GM12874 (cell line): Measurements from ENCODE around the gene PMEL.

ENCODE experiments used
- TF ChIP-seq, protein P1 (sequence below): IDR thresholded peaks from 2 replicates; pipeline ENCODE4 v1.5.1; 2011; ENCODE audit warnings: low read depth, mild to moderate bottlenecking, control low read depth, low read length, moderate library complexity; ENCODE audit not compliant: insufficient read depth

The PMEL gene

DNA sequence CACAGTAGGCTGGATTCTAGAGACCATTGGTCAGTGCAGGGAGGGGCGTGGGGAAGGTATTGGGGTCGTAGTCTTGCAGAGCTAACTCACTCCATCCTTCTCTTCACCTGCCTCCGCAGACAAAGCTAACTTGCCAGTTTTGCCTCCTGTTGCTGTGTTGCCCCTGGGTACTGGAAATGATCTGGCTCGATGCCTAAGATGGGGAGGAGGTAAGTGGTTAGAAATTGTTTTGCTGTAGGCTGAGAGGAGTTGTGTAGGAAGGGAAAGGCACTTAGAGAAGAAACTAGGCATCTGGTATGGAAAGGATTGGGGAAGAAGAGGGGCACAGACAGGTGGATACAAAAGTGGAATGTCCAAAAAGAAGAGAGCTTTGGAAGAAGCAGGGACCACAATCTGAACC, 23.8 kb downstream of the PMEL start:
- TF ChIP-seq, protein P1, sequence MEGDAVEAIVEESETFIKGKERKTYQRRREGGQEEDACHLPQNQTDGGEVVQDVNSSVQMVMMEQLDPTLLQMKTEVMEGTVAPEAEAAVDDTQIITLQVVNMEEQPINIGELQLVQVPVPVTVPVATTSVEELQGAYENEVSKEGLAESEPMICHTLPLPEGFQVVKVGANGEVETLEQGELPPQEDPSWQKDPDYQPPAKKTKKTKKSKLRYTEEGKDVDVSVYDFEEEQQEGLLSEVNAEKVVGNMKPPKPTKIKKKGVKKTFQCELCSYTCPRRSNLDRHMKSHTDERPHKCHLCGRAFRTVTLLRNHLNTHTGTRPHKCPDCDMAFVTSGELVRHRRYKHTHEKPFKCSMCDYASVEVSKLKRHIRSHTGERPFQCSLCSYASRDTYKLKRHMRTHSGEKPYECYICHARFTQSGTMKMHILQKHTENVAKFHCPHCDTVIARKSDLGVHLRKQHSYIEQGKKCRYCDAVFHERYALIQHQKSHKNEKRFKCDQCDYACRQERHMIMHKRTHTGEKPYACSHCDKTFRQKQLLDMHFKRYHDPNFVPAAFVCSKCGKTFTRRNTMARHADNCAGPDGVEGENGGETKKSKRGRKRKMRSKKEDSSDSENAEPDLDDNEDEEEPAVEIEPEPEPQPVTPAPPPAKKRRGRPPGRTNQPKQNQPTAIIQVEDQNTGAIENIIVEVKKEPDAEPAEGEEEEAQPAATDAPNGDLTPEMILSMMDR: no peak

DNA sequence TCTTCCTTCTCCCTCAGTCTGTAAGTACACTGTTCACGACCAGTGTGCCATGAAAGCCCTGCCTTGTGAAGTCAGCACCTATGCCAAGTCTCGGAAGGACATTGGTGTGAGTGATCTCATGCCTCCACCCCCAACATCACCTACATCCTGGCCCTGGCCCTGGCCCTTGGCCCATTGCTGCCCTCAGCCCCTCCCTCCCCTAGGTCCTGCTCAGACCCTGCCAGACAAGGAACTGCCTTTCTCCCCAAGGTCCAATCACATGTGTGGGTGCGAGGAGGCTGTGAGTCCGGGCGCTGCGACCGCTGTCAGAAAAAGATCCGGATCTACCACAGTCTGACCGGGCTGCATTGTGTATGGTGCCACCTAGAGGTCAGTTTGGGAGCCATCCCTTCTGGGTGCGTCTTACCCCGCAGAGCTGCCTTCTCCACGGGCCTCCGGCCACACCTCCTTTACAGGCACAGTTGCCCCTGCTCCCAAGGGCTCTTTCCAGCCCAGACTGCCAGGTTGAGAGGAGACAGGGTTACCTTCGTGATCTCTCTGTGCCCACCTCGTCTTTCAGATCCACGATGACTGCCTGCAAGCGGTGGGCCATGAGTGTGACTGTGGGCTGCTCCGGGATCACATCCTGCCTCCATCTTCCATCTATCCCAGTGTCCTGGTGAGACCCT, 25.6 kb downstream of the PMEL start:
- TF ChIP-seq, protein P1: peak; percentile 93

DNA sequence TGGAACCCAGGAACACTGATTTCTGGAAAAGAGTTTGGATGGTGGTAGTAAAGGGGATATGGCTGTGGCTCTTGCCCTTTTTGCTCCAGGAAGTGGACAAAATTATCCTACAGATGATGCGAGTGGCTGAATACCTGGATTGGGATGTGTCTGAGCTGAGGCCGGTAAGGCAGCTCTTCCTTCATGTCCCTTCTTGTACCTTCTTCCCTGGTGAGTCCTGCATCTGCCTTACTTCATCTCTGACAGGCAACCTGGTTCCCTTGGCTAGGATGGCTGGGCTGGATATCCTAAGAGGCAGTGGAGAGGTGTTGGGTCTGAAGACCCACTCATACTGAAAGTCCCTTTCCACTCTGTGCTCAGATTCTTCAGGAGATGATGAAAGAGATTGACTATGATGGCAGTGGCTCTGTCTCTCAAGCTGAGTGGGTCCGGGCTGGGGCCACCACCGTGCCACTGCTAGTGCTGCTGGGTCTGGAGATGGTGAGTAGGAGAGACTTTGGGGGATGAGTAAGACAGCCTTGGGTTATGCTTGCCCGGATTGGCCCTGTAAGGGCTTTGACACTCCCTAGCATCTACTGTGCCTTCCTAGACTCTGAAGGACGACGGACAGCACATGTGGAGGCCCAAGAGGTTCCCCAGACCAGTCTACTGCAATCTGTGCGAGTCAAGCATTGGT, 26.9 kb downstream of the PMEL start:
- TF ChIP-seq, protein P1: no peak

DNA sequence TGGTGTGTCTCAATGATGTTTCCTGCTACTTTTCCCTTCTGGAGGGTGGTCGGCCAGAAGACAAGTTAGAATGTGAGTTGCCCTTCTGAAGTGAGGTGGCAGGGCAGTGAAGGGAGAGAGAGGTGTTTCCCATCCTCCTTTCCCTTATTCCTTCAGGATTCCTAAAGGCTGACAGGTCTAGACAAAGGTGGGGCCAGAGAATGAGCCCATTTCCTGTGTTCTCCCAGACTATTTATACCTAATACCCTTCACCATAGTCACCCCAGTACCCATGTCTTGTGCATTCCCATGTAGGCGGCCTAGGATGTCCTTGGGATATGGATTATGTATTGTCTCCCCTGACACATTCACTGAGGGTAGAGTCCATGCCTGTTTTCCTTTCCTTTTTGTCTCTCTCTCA, 27.9 kb downstream of the PMEL start:
- TF ChIP-seq, protein P1: no peak

DNA sequence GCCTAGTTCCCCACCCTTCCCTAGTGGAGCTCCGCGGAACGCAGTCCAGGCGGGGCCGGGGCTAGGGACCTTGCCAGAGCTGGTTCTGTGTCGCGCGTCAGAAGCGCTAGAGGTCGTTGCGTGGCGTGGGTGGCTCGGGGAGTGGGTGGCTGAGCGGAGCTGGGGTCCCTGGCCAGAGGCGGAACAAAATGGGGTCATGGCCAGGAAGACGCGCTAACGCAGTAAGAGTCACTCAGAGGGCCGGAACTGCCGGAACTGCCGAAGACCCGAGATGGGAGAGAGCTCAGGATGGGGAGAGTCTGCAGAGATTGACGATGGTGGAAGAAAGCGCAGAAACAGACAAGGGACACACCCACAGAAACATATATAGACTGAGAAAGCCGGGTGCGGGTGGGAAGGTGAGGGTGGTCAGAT, 30.1 kb downstream of the PMEL start:
- TF ChIP-seq, protein P1: no peak

DNA sequence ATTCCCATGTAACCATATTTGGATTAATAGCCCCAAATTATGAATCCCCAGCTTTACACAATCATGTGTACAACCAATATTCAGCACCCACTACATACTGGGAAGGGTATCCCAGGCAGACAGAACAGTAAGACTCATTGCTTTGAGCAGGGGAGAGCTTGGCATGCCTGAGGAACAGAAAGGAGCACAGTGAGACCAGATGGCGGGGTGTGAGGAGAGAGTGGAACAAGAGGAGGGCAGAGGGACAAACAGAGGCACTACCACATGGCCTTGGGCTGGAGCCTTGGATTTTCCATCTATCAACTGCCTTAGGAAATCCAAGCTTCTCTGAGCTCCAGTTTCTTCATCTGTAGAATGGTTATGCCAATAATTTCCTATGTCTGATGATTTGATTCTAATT, 31.1 kb downstream of the PMEL start:
- TF ChIP-seq, protein P1: no peak

DNA sequence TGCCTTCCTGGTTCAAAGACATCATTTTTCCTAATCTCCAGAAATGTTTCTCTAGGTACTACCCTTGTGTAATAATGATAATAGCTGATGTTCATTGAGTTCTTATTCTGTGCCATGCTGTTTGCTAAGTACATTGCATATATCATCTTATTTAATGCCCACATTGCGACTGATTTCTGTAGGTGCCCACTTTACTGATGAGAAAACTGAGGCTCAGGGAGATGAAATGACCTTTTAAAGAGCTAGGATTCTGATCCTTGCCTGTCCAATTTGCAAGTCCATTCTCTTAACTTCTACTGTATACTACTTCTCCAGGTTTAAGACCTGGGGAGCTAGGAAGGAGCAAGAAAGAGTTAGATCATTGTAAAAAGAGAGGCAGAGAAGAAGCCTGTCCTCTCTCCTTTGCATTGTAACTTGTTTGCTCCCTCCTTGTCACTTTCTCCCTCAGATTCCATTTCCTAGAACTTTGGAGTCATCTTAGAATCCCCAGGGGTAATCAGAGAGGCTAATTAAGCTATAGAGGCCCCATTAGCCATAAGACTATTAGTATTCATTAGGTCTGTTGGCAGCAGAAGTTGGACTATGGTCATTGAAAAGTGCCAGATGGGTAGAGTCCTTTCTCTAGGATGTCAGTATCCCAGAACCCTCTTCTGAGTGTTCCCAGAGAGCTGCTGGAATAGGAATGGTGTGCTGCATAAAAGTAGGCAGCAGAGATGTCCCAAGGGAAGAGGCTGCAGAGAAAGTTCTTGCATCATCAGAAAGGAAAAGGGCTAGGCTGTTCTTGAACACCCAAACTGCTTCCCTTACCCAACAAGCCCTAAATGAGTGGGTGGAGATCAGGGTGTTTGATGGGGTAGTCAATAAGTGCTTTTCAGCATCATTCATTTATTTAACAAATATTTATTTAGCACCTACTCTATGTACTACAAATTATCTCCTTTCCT, 31.8 kb downstream of the PMEL start:
- TF ChIP-seq, protein P1: no peak
